HG03196 (cell line): ENCODE results near the gene TMEM176B.

Experiments used
- ATAC-seq: cut with Tn5 transposase; IDR thresholded peaks from one replicate; pipeline ENCODE4 v1.9.1; 2021; ENCODE audit not compliant: unreplicated experiment

TMEM176B gene

DNA sequence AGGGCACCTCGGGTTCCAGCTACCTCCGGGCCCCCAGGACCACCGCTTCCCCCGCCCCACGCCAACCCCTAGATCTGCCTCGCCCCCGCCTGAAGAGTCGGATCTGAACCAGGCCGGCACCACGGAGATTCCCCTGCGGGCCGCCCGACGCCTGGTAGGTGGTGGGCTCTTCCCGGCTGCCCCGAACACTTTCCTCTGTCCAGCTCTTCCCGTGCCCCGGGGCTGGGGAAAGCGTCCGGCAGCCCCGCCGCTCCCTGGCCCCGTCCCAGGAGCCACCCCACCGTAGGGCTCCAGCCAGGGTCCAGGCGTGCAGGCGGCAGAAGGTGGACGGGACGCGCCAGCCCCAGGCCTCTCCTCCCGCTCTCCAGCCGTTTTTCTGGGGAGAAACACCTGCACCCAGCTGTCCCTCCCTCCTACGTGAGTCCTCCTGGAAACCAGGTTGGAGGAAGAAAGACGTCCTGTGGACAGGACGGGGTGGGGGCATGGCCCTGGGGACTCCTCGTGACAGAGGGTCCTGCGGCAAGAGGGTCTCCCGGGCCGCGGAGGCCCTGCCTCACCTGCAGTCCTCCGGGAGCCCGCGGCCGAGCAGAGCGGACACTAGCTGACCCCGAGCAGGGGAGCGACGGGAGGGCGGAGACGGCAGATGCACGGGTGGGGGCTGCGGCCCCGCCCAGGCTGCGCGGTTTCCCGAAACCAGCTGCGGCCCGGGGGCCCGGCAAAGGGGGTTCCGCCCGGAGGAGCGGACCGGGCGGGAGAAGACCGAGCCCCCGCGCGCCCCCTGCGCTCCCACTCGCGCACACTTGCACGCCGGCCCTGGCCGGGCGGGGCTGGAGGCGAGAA, at the start of gene TMEM176B:
Gene TMEM176B (minus strand): TSS at position 624 of the 840 bp plus-strand sequence. CDS start 3,795 bp downstream, outside the sequence.
- ATAC-seq = no peak

DNA sequence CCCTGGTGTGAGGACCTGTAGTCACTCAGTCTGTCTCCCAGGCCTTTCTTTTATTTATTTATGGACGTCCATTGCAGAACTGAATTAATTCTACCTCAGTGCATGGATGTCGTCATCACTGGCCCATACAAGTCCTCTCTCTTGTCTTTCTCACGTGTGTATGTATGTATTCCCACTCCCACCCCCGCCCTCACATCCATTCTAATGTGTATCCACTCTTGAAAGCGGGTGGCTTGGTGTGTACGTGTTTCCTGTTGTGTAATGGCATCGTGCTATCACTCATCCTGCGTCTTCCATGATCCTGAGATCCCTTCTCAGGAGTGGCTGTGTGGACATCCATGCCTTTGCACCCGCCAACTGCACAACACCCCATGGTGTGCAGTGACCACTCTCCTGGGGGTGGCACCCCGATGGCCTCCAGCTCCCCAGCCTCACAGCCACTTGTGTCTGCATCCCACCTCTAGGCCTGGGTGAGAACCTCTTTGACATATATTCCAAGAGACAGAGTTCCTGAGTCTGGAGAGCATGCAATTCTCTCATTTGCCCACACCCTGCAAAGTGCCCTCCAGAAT, 49.1 kb upstream of the TMEM176B start:
- ATAC-seq = no peak

DNA sequence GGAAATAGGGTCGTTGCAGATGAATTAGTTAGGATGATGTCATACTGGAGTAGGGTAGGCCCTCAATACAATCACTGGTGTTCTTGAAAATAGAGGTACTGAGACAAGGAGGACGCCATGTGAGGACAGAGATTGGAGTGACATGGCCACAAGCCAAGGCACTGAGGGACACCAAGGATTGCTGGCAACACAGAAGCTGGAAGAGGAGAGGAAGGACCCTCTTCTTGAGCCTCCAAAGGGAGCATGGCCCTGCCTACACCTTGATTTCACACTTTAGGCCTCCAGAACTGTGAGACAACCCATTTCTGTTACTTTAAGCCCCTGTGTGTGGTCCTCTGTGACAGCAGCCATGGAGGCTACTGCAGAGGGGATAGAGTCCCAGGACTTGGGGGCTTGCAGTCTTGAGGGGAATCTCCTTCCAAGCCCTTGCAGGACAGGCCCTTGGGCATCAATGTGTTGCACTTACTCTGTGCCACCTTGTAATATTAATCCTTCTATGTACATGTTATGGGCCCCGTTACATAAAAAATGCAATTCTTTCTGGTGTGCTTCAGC, 48.5 kb upstream of the TMEM176B start:
- no peak for ATAC-seq

GRCh38 chr7:150848111-150848510, 47.9 kb upstream of the TMEM176B start:
- no peak for ATAC-seq

DNA sequence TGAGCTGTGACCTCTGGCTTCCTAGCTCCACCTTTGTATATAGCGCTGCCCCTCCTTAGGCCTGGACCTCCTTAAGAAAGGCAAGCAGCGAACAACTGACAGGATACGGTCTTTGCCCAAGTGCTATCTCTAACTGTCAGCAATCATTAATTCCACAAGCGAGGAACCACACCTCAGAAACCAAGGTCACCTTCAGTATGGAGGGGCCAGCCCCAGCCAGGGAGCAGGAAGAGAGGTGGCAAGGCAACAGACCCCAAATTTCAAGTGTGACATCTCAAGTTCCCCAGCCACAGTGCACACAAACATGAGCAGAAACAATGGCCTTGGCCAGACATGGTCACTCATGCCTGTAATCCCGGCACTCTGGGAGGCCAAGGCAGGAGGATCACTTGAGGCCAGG, 47.4 kb upstream of the TMEM176B start:
- no peak for ATAC-seq

GRCh38 chr7:150846291-150847115, 46.3 kb upstream of the TMEM176B start:
- ATAC-seq = no peak

- no peak for ATAC-seq
These were observed 45.3 kb upstream of the TMEM176B start for GRCh38 chr7:150845421-150845861.

DNA sequence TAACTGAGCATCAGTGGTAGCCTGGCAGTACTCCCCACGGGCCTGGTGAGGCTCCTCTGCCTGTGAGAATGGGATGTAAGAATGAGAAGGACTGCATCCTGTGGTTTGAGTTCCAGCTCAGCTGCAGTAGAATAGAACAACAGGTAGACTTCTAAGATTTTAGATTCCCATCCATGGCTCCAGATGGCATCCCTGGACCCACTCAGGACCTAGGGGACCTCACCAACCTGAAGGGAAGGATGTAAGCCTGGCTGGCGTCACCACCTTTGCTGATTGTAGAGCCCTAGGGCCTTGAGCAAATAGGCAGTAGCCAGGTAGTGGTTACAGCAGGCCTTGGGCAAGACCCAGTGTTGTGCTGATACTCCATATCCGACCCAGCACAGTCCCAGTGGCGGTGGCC, 42.6 kb upstream of the TMEM176B start:
- ATAC-seq = no peak

- no peak for ATAC-seq
These were observed 41.9 kb upstream of the TMEM176B start for GRCh38 chr7:150842018-150842417.

DNA sequence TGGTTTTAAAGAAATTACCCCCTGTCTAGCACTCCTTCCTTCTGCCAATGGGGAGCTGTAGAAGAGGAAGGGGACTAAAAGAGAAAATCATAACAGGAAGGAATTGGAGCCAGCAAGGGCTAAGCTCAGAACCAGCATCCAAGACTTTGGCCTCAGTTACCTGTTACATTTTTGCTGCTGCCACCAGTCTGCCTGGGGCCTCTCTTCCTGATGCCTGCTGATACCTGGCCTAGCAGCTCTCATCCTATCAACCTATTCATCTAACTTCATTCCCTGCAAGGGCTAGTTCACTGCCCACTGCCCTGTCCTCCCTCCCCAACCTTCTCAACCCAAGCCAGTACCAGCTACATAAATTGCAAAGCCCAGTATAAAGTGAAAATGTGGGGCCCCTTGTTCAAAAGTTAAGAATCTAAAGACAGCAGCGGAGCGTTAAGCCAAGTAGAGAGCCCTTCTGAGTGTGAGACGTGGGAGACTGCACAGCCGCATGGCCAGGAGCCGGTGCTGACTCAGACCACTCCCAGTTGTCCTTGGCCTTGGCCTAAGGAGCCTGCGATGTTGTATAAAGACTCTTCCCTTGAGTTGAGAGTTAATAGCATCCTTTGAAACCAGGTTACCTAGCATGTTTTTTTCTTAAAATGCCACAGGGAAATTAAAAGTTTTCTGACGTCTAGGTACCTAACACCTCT, 38.9 kb upstream of the TMEM176B start:
- ATAC-seq = no peak

GRCh38 chr7:150835702-150836280, 35.6 kb upstream of the TMEM176B start:
- no peak for ATAC-seq

DNA sequence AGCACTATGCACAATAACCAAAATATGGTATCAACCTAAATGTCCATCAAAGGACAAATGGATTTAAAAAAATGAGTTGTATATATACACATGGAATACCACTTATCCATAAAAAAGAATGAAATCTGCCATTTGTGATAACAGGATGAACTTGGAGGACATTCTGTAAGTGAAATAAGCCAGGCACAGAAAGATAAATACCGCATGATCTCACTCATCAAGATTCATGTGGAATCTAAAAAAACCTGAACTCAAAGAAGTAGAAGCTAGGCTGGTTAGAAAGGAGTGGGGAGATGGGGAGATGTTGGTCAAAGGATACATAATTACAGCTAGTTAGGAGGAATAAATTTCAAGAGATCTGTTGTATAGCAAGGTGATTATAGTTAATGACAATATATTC, 34.9 kb upstream of the TMEM176B start:
- no peak for ATAC-seq

GRCh38 chr7:150831851-150832250, 31.7 kb upstream of the TMEM176B start:
- ATAC-seq = no peak

DNA sequence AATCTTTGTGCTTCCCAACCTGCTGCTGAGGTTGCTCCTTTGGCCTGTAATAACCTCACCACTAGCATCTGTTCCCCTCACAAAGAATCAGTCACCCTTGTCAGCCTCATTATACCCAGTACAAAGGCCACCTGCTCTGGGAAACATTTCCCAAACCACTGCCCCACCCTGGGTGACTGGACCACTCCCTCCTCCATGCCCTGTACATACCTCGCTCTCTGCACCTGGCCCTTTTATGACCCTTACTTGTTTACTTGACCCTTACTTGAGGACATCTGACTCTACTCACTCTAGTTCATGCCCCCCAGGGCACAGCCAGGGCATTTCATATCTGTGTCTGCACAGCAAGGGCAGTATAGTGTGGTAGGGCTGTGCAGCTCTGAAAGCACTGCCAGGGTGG, 30.8 kb upstream of the TMEM176B start:
- no peak for ATAC-seq

- ATAC-seq = no peak
These were observed 29.3 kb upstream of the TMEM176B start for GRCh38 chr7:150829426-150829825.

DNA sequence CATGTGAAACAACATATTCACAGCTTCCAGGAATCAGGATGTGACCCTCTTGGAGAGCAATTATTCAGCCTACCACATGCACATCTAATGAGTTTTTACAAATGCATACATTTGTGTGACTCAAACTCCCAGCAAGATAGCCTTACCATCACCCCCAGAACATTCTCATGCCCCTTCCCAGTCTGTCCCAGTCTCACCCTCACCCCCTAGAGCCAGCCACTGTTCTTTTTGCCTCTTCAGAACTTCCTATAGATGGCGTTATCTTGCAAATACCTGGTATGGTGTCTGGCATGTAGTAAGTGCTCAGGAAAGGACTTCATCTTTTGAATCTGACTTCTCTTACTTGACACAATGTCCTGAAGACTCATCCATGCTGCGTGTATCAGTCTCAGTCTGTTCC, 28.2 kb upstream of the TMEM176B start:
- ATAC-seq = no peak

DNA sequence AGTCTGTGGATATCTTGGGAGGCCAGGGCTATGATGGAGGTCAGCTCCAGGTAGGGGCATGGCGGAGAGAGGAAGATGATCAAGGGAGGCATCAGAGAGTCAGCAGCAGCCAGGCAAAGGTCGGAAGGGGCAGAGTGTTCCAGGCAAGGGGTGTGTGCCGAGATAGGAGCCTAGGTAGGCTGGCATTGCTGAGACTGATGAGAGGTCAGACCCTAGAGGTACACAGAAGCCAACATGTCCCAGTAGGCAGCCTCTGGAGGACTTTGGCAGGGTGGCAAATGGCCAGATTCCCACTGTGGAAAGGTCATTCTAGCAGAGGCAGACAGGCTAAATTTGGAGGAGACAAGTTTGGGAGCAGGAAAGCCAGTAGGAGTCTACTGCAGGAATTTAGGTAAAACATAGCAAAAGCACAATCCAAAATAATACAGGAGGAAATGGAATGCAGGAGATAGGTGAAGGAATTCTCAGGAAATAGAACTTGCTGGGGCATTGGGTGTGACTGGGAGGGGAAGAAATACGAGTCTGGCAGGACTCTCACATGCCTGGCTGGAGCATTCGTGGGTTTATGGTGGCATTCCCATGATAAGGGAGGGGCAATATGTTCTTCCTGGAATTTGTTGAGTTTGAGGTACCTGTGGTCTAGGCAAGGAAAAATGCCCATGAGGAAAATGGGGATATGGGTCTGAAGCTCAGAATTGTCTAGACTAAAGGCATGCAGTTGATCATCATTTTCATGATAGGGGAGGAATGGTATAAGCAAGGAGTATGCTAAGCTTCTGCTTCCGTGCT, 26.1 kb upstream of the TMEM176B start:
- no peak for ATAC-seq

DNA sequence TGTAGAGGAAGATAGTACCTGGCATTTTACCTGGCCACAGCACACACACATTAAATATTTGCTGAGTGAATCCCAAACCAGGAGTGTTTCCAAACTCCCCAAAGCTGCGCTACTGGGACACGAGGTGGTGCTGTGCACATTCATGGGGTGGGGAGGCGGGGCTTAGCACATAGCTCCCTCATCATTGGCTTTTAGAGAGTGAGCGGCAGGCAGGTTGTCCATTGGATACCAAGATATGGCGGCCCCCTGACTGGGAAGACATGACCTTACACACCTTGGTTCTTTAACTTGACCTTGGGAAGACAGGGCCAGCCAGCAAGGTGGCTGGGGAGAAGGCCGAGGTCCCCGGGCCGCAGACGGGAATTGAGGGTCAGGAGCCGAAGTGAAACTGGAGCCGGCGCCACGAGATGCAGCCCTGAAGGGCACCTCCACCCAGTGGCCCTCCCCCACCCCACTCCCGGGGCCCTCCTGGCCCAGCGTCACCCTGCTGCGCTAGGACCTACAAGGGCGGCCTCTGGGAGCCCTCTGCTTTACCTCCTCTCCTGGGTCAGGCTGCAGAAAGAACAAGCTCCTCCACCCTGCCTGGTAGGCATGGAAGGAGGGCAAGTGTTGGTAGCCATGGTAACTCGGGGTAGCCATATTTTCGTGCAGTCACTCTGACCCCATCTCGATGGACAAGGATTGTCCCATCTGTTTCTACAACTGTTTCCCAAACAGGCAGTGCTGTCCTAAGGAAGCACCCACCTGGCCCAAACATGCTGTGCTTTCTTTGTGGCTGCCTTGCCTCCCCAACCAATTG, 24.4 kb upstream of the TMEM176B start:
- no peak for ATAC-seq
